GM20431 (cell line): ENCODE results near the gene OAS3.
"Not testable (repeated sequence)": the region's sequence is repeated elsewhere in the genome, so short reads cannot be mapped to it uniquely, and the experiment has no call there.

Source experiments
- in situ Hi-C: fragments of 300-500 bp; cut with MseI, MboI; formaldehyde crosslinking; loops from one replicate; pipeline ENCODE4 v1.15.0; 2020; ENCODE audit warnings: low sequenced_read_pairs; ENCODE audit not compliant: unreplicated experiment

The OAS3 gene

GRCh38 chr12:112937741-112938719, at the start of gene OAS3:
OAS3 (plus strand) TSS chr12:112938474; CDS start chr12:112938531, 57 bp downstream.
- in situ Hi-C loops = no loop called here

- in situ Hi-C loops = no loop called here
Observed at GRCh38 chr12:112891093-112892024, 46.9 kb upstream of the OAS3 start.

- in situ Hi-C loops = no loop called here
Observed at GRCh38 chr12:112892856-112893255, 45.4 kb upstream of the OAS3 start.

- in situ Hi-C loops = no loop called here
Observed at GRCh38 chr12:112894128-112894527, 44.1 kb upstream of the OAS3 start.

- in situ Hi-C loops = no loop called here
Observed at GRCh38 chr12:112898380-112898779, 39.9 kb upstream of the OAS3 start.

- in situ Hi-C loops = no loop called here
Observed at GRCh38 chr12:112900298-112901145, 37.8 kb upstream of the OAS3 start.

GRCh38 chr12:112901271-112901670, 37.0 kb upstream of the OAS3 start:
- in situ Hi-C loops = no loop called here

GRCh38 chr12:112904571-112904970, 33.7 kb upstream of the OAS3 start:
- in situ Hi-C loops = no loop called here

- in situ Hi-C loops = no loop called here
Observed at GRCh38 chr12:112905451-112906089, 32.7 kb upstream of the OAS3 start.

- in situ Hi-C loops = no loop called here
Observed at GRCh38 chr12:112906712-112907414, 31.4 kb upstream of the OAS3 start, which contains the start of gene OAS1. OAS1 (plus strand) TSS chr12:112906962; CDS start chr12:112907040, 78 bp downstream.

- in situ Hi-C loops = no loop called here
Observed at GRCh38 chr12:112907415-112908157, 30.7 kb upstream of the OAS3 start.

- in situ Hi-C loops = no loop called here
Observed at GRCh38 chr12:112908548-112908947, 29.7 kb upstream of the OAS3 start.

GRCh38 chr12:112909693-112910092, 28.6 kb upstream of the OAS3 start:
- in situ Hi-C loops = no loop called here

- in situ Hi-C loops = no loop called here
Observed at GRCh38 chr12:112913038-112913688, 25.1 kb upstream of the OAS3 start.

GRCh38 chr12:112913888-112914287, 24.4 kb upstream of the OAS3 start:
- in situ Hi-C loops = not testable (repeated sequence)

- in situ Hi-C loops = no loop called here
Observed at GRCh38 chr12:112916270-112916669, 22.0 kb upstream of the OAS3 start.

GRCh38 chr12:112919121-112919520, 19.2 kb upstream of the OAS3 start:
- in situ Hi-C loops = no loop called here
